Peyer's patch (tissue), 4 donors: Measurements from ENCODE around the gene EIPR1. TPM values are rescaled to one million over a fixed set of nuclear protein-coding genes. Genes with fewer than 3 reads are reported as not detected.

ENCODE experiments used
- DNase-seq, 3 donors: peaks; one replicate each; pipeline ENCODE4 v3.0.0-alpha.2; 2017 to 2019
- H3K27ac ChIP-seq, 4 donors: fragments of 200-600 bp; sonication (generic); one replicate each; pipeline ENCODE4 v1.5.1; 2016 to 2019
- H3K27me3 ChIP-seq, 2 donors: fragments of 200-600 bp; sonication (generic); one replicate each; pipeline ENCODE4 v1.5.1; 2019
- H3K36me3 ChIP-seq, 3 donors: fragments of 200-600 bp; sonication (generic); one replicate each; pipeline ENCODE4 v1.5.1; 2016 to 2019
- H3K4me1 ChIP-seq, 4 donors: fragments of 200-600 bp; sonication (generic); one replicate each; pipeline ENCODE4 v1.5.1; 2016 to 2019
- H3K4me3 ChIP-seq, 4 donors: fragments of 200-600 bp; sonication (generic); 1 replicate in 3 of 4; 2 replicates in 1 of 4; pipeline ENCODE4 v1.5.1; 2016 to 2019; ENCODE audit warnings: mild to moderate bottlenecking in 1 of 4
- H3K9me3 ChIP-seq, 4 donors: fragments of 200-600 bp; sonication (generic); one replicate each; pipeline ENCODE4 v1.5.1; 2016 to 2019; ENCODE audit warnings: mild to moderate bottlenecking in 1 of 4
- CTCF ChIP-seq, 6 experiments: fragments of 450-650 bp in 4 of 6; fragments of 200-600 bp in 2 of 6; sonication (generic) in 1 of 6; IDR thresholded peaks; one replicate each; pipeline ENCODE4 v1.5.1; 2017 to 2019; ENCODE audit warnings: antibody characterized with exemption in 6 of 6, mild to moderate bottlenecking in 3 of 6, moderate library complexity in 1 of 6
- POLR2A ChIP-seq, 2 donors: fragments of 450-650 bp; IDR thresholded peaks; one replicate each; pipeline ENCODE4 v1.5.1; 2017; ENCODE audit warnings: antibody characterized with exemption in 2 of 2, mild to moderate bottlenecking in 2 of 2, moderate library complexity in 2 of 2
- total RNA-seq, 4 donors: library from RNA; depleted of rRNA; stranded (reverse); fragments of >200 nt; gene quantifications; one replicate each; pipeline ENCODE4 v1.1.0, GENCODE V29; 2016

Gene EIPR1
- total RNA-seq, 4 donors from 2014 or later = 23.4 to 94.1 (median 36.2) TPM

GRCh38 chr2:3291750-3292149 is 85.9 kb downstream of the EIPR1 start:
- H3K36me3 ChIP-seq = no peaks in the 10 kb centered on the region
- TF ChIP-seq POLR2A (IDR thresholded peaks at IDR 0.05) = no peak
- TF ChIP-seq CTCF (IDR thresholded peaks at IDR 0.05) = no peak
- H3K4me1 ChIP-seq = no peaks in the 10 kb centered on the region
- no peak overlapping the region for H3K4me3 ChIP-seq
- H3K27me3 ChIP-seq = no peaks in the 10 kb centered on the region
- H3K9me3 ChIP-seq = no peaks in the 10 kb centered on the region
- peak in 1 of 3 donors; percentile 22 for DNase-seq
- no peak overlapping the region for H3K27ac ChIP-seq

GRCh38 chr2:3291113-3291512 is 86.5 kb downstream of the EIPR1 start:
- no peaks in the 10 kb centered on the region for H3K36me3 ChIP-seq

GRCh38 chr2:3290655-3291054 is 87.0 kb downstream of the EIPR1 start:
- no peaks in the 10 kb centered on the region for H3K9me3 ChIP-seq
- H3K4me3 ChIP-seq = no peak overlapping the region
- H3K27me3 ChIP-seq = no peaks in the 10 kb centered on the region
- TF ChIP-seq CTCF (IDR thresholded peaks at IDR 0.05) = no peak
- TF ChIP-seq POLR2A (IDR thresholded peaks at IDR 0.05) = no peak
- H3K27ac ChIP-seq = no peak overlapping the region
- no peaks in the 10 kb centered on the region for H3K36me3 ChIP-seq
- no peaks in the 10 kb centered on the region for H3K4me1 ChIP-seq
- peak in 2 of 3 donors; percentile 13 to 31 for DNase-seq

More at GRCh38 chr2:3291113-3291512, 86.5 kb downstream of the EIPR1 start:
- no peaks in the 10 kb centered on the region for H3K4me1 ChIP-seq
- TF ChIP-seq CTCF (IDR thresholded peaks at IDR 0.05) (no peak), POLR2A (IDR thresholded peaks at IDR 0.05) (no peak)
- no peak overlapping the region for H3K27ac ChIP-seq
- no peak overlapping the region for H3K4me3 ChIP-seq
- H3K9me3 ChIP-seq = no peaks in the 10 kb centered on the region
- H3K27me3 ChIP-seq = no peaks in the 10 kb centered on the region
- no peak for DNase-seq

- Histone ChIP-seq H3K4me3 (no peak overlapping the region), H3K4me1 (no peaks in the 10 kb centered on the region), H3K27ac (no peak overlapping the region), H3K36me3 (no peaks in the 10 kb centered on the region), H3K27me3 (no peaks in the 10 kb centered on the region), H3K9me3 (no peaks in the 10 kb centered on the region)
- peak in 1 of 3 donors; percentile 35 for DNase-seq
- no peak for TF ChIP-seq POLR2A (IDR thresholded peaks at IDR 0.05)
- no peak for TF ChIP-seq CTCF (IDR thresholded peaks at IDR 0.05)
Observed at GRCh38 chr2:3289971-3290370, 87.6 kb downstream of the EIPR1 start.

- TF ChIP-seq CTCF (IDR thresholded peaks at IDR 0.05) (no peak), POLR2A (IDR thresholded peaks at IDR 0.05) (no peak)
- H3K9me3 ChIP-seq = no peaks in the 10 kb centered on the region
- no peak overlapping the region for H3K27ac ChIP-seq
- H3K36me3 ChIP-seq = no peaks in the 10 kb centered on the region
- no peak overlapping the region for H3K4me3 ChIP-seq
- H3K4me1 ChIP-seq = no peaks in the 10 kb centered on the region
- H3K27me3 ChIP-seq = no peaks in the 10 kb centered on the region
- DNase-seq = peak in 1 of 3 donors; percentile 27
Observed at GRCh38 chr2:3289526-3289925, 88.1 kb downstream of the EIPR1 start.

GRCh38 chr2:3289171-3289515 is 88.5 kb downstream of the EIPR1 start:
- H3K9me3 ChIP-seq = no peaks in the 10 kb centered on the region
- H3K27ac ChIP-seq = no peak overlapping the region
- H3K36me3 ChIP-seq = no peaks in the 10 kb centered on the region
- H3K4me3 ChIP-seq = no peak overlapping the region
- no peak for TF ChIP-seq CTCF (IDR thresholded peaks at IDR 0.05)
- no peaks in the 10 kb centered on the region for H3K27me3 ChIP-seq
- no peaks in the 10 kb centered on the region for H3K4me1 ChIP-seq
- DNase-seq = no peak
